ENCODE results near the gene ITCH. TPM values are rescaled to one million over a fixed set of nuclear protein-coding genes. Genes with fewer than 3 reads are reported as not detected.
A peak's percentile ranks its signal among the peaks of the same experiment; 100 is the strongest.

Gene ITCH
- total RNA-seq, 4 donors from 2014 or later, result 50.3 to 67.6 (median 55.2) TPM

DNA sequence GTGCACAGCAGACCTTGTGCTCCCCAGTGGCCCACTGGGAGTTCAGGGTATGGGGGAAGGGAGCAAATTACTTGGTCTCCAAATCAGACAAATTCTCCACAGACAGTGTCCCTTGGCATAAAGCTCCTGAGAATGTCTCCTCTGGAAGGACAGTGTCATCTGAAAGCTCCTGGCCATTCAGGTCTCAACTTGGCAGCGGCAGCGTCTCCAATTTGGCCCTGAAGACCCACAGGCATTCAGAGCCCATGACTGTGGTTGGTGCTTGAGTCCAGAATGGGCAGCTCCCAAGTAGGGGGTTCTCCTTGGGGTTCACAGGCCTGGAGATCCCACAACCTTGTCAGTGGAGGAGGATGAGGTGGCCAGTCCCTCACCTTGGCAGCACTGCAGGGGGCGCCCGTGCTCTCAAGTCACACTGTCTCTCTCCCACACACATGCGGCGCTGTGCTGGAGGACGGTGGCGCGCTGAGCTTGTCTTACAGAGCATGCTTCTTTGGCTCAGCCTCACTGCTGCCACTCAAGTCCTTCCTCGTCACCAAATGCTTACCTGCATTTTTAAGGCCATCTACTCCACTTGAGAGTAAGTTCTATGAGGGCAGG, 173.8 kb downstream of the ITCH start:
- DNase-seq (ENCODE audit: low spot score) (no peak), ATAC-seq (ENCODE audit: low FRiP score) (no peak)
- TF ChIP-seq, protein P1, sequence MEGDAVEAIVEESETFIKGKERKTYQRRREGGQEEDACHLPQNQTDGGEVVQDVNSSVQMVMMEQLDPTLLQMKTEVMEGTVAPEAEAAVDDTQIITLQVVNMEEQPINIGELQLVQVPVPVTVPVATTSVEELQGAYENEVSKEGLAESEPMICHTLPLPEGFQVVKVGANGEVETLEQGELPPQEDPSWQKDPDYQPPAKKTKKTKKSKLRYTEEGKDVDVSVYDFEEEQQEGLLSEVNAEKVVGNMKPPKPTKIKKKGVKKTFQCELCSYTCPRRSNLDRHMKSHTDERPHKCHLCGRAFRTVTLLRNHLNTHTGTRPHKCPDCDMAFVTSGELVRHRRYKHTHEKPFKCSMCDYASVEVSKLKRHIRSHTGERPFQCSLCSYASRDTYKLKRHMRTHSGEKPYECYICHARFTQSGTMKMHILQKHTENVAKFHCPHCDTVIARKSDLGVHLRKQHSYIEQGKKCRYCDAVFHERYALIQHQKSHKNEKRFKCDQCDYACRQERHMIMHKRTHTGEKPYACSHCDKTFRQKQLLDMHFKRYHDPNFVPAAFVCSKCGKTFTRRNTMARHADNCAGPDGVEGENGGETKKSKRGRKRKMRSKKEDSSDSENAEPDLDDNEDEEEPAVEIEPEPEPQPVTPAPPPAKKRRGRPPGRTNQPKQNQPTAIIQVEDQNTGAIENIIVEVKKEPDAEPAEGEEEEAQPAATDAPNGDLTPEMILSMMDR (IDR thresholded peaks at IDR 0.05), result no peak

DNA sequence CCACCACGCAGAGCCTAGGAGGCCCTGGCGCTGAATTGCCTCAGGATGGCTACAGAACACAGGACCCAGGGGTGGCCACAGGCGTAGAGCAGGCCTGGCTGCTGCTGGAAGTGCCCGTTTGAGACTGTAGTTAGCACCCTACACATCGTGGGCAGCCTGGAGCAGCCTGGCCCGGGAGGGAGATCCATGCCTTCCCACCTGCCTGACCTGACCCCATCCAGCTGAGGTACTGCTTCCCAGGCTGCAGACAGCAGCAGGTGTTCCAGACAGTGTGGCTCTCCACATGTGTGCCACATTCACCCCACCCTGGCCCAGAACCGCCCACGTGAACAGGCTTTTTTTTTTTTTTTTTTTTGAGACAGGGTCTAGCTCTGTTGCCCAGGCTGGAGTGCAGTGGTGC, 174.6 kb downstream of the ITCH start:
- ATAC-seq (ENCODE audit: low FRiP score) (no peak), DNase-seq (ENCODE audit: low spot score) (no peak)
- TF ChIP-seq, protein P1 (IDR thresholded peaks at IDR 0.05), result no peak

DNA sequence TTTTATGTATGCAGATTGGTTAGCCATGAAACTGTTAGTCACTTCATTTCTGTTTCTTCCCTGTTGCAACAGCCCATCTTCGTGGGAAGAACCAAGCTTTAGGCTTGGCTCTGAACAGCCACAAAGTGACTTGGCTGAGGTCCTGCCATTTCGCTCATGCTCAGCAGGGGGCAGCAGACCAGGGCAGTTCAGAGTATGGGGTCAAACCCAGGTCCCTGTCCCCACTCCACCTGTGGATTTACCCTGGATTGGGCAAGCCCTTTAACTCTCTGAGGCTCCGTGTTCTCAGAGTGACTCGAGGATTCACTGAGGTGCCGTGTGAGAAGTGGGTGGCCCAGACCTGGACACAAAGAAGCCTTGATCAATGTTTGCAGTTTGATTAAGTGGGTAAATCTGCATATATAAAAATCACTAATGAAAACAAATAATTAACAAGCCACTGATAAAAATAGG, 175.6 kb downstream of the ITCH start:
- TF ChIP-seq, protein P1 (IDR thresholded peaks at IDR 0.05), result peak in 1 of 3 donors; percentile 4
- peak; percentile 70 for ATAC-seq (ENCODE audit: low FRiP score)
- no peak for DNase-seq (ENCODE audit: low spot score)

DNA sequence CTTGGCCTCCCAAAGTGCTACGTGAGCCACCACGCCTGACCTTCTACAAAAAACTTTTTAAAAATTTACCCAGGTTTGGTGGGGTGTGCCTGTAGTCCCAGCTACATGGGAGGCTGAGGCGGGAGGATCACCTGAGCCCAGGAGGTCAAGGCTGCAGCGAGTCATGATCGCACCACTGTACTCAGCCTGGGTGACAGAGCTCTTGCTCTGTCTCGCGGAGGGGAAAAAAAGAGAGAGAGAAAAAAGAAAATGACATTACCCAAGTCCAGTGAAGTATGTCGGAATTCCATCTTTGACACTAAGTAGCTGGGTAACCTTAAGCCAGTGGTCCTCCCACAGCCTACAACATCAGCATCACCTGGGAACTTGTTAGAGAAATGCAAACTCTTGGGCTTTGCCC, 176.7 kb downstream of the ITCH start:
- DNase-seq (ENCODE audit: low spot score) (no peak), ATAC-seq (ENCODE audit: low FRiP score) (no peak)
- TF ChIP-seq, protein P1 (IDR thresholded peaks at IDR 0.05), result no peak

DNA sequence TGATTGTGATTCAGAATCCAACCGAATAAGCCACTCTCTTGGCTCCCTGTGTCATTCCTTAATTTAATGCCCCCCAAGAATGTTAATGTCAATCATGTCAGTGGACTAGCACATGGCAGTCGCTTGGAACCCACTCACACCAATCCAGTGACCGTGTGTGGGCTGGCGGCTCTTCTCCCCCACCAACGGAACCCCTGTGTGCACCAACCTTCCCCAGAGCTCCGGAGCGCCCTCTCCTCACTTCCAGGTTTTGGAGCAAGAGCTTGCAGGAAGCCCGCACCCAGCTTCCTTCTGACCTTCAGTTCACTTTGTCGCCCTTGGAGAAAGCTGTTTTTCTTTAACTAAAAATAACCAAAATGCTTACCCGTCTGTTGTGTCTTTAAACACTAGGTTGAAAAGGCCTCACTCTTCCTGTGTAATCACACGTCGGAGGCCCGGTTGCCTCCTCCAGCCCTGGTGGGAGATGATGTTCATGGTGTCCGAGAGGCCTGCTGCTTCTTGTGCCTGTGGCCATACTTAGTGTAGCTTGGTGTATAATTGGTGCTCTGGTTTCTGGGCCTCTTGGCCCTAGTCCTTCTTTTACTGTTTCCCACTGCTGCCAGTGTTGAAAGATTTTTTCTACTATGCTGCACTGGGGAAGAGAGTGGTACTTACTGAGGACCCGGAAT, 177.7 kb downstream of the ITCH start:
- TF ChIP-seq, protein P1 (IDR thresholded peaks at IDR 0.05), result no peak
- DNase-seq (ENCODE audit: low spot score) (no peak), ATAC-seq (ENCODE audit: low FRiP score) (no peak)

DNA sequence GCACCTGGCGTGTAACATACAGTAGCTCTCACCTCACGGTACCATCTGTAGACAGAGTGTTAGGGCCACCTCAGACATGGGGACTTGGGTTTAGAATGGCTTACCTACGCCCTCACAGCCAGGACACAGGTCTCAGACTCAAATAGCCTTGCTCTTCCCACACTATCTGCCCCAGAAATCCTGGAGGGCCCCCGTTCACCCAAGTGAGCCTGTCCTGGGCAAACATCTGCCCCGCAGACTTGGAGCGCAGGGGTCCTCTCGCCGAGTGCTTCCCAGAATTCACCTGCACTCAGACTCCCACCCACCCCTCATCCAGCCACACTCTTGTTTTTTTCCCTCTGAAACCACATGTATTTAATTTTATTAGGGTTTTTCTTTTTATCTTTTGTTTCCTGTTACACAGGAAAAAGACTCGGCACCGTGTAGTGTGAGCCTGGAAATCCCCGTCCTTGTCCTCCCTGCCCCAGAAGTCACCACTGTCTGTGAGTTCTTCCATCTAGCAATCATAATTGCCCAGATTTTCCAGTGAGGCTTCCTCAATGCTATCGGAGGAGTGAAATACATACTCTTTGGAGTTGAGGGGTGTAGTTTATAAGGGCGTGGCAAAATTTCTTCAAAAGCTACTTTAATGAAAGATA, 178.3 kb downstream of the ITCH start:
- ATAC-seq (ENCODE audit: low FRiP score) (no peak), DNase-seq (ENCODE audit: low spot score) (no peak)
- TF ChIP-seq, protein P1 (IDR thresholded peaks at IDR 0.05), result no peak

Measured in omental fat pad (tissue), 4 donors.